Spleen (tissue), 7 donors: Measurements from ENCODE around the gene EQTN.

Experiments
- POLR2AphosphoS5 ChIP-seq, 3 donors: sonication (generic); formaldehyde crosslinking; IDR thresholded peaks; one replicate each; pipeline ENCODE4 v1.5.1; 2017; ENCODE audit warnings: antibody characterized with exemption in 3 of 3
- TF ChIP-seq, protein P1 (sequence below), 11 experiments: fragments of 200-600 bp in 7 of 11; fragments of 450-650 bp in 4 of 11; sonication (generic) in 4 of 11; IDR thresholded peaks in 8 of 11; conservative IDR thresholded peaks in 3 of 11; 1 replicate in 7 of 11; 2 replicates in 4 of 11; pipeline versions ENCODE4 v1.4.0 to v1.8.0; 2016 to 2021; ENCODE audit warnings: antibody characterized with exemption in 11 of 11, inconsistent platforms in 4 of 11, mild to moderate bottlenecking in 1 of 11
- donor health status: DM: no; HTN: no; CAD: no; lungs with moderate emphysema.
- donor health status: DM: no; HTN: no; CAD: no.
- donor health status: DM: no; HTN: no; CAD: no.

DNA sequence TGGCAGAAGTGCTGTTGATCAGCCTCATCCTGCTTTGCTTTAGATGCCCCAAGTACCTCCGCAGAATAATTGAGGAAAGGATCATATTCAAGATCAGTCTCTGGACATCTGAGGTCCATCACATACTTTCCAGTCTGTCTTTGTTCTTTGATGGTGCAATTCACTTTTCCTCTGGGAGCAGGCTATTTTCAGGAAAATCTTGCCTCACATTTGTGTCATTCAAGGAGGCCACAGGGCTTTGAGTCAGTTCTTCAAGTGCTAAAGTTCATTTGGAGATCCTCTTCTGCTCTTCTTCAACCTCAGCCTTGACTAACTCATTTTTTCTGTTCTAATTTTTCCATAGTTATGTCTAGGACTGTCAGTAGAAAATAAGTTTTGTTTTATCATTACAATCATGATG lies 18.6 kb downstream of the EQTN start:
- TF ChIP-seq, protein P1, sequence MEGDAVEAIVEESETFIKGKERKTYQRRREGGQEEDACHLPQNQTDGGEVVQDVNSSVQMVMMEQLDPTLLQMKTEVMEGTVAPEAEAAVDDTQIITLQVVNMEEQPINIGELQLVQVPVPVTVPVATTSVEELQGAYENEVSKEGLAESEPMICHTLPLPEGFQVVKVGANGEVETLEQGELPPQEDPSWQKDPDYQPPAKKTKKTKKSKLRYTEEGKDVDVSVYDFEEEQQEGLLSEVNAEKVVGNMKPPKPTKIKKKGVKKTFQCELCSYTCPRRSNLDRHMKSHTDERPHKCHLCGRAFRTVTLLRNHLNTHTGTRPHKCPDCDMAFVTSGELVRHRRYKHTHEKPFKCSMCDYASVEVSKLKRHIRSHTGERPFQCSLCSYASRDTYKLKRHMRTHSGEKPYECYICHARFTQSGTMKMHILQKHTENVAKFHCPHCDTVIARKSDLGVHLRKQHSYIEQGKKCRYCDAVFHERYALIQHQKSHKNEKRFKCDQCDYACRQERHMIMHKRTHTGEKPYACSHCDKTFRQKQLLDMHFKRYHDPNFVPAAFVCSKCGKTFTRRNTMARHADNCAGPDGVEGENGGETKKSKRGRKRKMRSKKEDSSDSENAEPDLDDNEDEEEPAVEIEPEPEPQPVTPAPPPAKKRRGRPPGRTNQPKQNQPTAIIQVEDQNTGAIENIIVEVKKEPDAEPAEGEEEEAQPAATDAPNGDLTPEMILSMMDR (IDR thresholded peaks at IDR 0.05 in 8 of 11, conservative IDR thresholded peaks at IDR 0.05 in 3 of 11), result no peak
- TF ChIP-seq POLR2AphosphoS5 (IDR thresholded peaks at IDR 0.05), result no peak
